ENCODE results near the gene GNAI2. TPM values are rescaled to one million over a fixed set of nuclear protein-coding genes. Genes with fewer than 3 reads are reported as not detected.
"Not testable (repeated sequence)": the region's sequence is repeated elsewhere in the genome, so short reads cannot be mapped to it uniquely, and the experiment has no call there.

GNAI2 gene
- polyA plus RNA-seq, 1 donor, result 118 TPM

DNA sequence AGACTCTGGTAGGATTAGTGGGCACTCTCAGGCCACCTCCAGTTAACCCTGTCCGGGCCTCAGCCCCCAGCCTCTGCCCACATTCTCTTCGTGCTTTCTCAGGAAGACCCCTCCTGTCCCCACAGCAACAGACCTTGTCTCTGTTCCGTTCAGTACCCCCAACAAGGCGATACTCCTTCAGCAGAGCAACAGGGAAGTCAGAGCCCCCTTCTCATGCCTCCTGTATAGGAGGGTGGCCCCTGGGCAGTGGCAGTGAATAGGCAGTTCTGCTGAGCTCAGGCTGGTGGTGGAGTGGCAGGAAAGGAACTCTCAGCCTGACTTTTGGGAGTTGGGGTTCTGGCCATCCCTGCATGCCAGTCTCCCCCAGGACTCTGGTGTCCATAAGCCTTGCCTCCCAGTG, 33.5 kb downstream of the GNAI2 start:
- peaks cover 89% of the 10 kb centered on the region for H3K4me1 ChIP-seq (ENCODE audit: control insufficient read depth, insufficient read depth, low read length)
- peak overlapping the region; percentile 75 for H3K4me3 ChIP-seq (ENCODE audit: low read length)
- H3K27ac ChIP-seq (ENCODE audit: low read length), result peak overlapping the region; percentile 98
- no peak for DNase-seq
- 40% methylated on average over 1 of the region's 4 CpGs for WGBS (ENCODE audit: insufficient coverage, low lambda C conversion rate)
- peaks cover 11% of the 10 kb centered on the region for H3K36me3 ChIP-seq (ENCODE audit: control insufficient read depth, insufficient read depth, low read length)
- peaks cover 6% of the 10 kb centered on the region for H3K9me3 ChIP-seq (ENCODE audit: control insufficient read depth, low read depth, low read length)
- H3K27me3 ChIP-seq (ENCODE audit: control insufficient read depth, insufficient read depth, low read length), result peaks cover 11% of the 10 kb centered on the region

GRCh38 chr3:50269977-50270413, 34.0 kb downstream of the GNAI2 start:
- Histone ChIP-seq H3K27me3 (ENCODE audit: control insufficient read depth, insufficient read depth, low read length) (peaks cover 15% of the 10 kb centered on the region), H3K36me3 (ENCODE audit: control insufficient read depth, insufficient read depth, low read length) (peaks cover 15% of the 10 kb centered on the region), H3K27ac (ENCODE audit: low read length) (peak overlapping the region; percentile 98), H3K4me3 (ENCODE audit: low read length) (peak overlapping the region; percentile 75), H3K9me3 (ENCODE audit: control insufficient read depth, low read depth, low read length) (peaks cover 6% of the 10 kb centered on the region), H3K4me1 (ENCODE audit: control insufficient read depth, insufficient read depth, low read length) (peaks cover 84% of the 10 kb centered on the region)
- whole genome bisulfite sequencing (ENCODE audit: insufficient coverage, low lambda C conversion rate), result no CpG with 5 or more reads among the region's 8 CpGs
- DNase-seq, result peak in 1 of 2 donors; percentile 45

DNA sequence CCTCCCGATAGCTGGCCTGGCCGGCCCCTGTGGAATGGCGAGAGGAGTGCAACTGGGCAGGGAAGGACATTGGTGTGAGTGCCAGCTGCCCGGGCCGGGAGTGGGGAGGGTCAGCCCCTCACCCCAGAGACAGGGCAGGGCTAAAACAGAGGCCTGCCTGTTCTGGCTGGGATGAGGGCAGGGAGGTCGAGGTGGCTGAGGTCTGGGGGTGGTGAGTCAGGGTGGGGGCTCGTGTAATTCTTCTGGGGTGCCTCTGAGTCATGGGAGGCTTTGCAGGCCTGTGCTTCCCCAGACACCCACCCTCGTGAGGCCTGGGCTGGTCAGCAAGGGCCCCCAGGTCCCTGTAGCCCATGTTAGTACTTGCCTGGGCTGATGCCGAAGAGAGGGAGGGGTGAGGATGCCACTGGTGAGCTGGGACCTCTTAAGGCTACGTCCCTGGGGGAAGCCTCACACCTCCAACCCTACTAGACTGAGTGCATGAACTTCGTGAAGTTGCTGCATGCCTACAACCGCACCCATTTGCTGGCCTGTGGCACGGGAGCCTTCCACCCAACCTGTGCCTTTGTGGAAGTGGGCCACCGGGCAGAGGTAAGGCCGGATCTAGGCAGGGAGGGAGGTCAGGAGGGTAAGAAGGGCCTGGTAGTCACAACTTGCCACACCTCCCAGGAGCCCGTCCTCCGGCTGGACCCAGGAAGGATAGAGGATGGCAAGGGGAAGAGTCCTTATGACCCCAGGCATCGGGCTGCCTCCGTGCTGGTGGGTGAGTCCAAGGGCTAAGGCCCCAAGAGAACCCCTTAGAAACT, 34.6 kb downstream of the GNAI2 start:
- Histone ChIP-seq H3K27me3 (ENCODE audit: control insufficient read depth, insufficient read depth, low read length) (peaks cover 22% of the 10 kb centered on the region), H3K9me3 (ENCODE audit: control insufficient read depth, low read depth, low read length) (peaks cover 8% of the 10 kb centered on the region), H3K4me1 (ENCODE audit: control insufficient read depth, insufficient read depth, low read length) (peaks cover 78% of the 10 kb centered on the region), H3K36me3 (ENCODE audit: control insufficient read depth, insufficient read depth, low read length) (peaks cover 21% of the 10 kb centered on the region), H3K4me3 (ENCODE audit: low read length) (peak overlapping the region; percentile 75), H3K27ac (ENCODE audit: low read length) (peak overlapping the region; percentile 98)
- no CpG with 5 or more reads among the region's 19 CpGs for WGBS (ENCODE audit: insufficient coverage, low lambda C conversion rate)
- DNase-seq, result peak in 1 of 2 donors; percentile 41

DNA sequence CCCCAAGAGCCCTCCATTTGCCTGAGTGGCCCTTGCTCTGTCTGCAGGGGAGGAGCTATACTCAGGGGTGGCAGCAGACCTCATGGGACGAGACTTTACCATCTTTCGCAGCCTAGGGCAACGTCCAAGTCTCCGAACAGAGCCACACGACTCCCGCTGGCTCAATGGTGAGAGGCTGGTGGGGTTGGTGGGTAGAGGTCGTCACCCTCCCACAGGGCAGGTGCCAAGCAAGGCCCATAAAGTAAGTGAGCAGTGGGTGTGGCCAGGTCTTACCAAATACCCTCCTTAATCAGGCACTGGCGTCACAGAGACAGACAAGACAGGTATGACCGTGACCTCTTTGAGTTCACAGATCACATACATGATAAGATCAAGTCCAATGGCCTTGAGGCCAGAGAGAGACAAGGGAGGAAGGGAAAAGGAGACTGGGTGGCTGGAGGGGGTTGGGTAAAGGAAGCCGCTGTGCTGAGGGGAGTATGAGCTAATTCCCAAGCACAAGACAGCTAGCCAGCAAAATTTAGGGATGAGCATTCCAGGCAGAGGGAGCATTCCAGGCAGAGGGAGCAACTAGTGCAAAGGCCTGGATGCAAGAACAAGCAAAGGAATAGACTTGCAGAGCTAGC, 35.4 kb downstream of the GNAI2 start:
- H3K36me3 ChIP-seq (ENCODE audit: control insufficient read depth, insufficient read depth, low read length), result peaks cover 25% of the 10 kb centered on the region
- peak; percentile 91 to 93 for DNase-seq

DNA sequence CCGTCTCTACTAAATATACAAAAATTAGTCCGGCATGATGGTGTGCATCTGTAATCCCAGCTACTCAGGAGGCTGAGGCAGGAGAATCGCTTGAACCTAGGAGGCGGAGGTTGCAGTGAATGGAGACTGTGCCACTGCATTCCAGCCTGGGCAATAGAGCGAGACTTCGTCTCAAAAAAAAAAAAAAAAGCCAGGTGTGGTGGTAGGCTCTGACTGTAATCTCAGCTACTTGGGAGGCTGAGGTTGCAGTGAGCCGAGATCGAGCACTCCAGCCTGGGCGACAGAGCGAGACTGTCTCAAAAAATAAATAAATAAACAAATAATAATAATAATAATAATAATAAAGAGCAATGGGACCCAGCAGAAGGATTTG, 36.5 kb downstream of the GNAI2 start:
- H3K4me3 ChIP-seq (ENCODE audit: low read length); H3K27ac ChIP-seq (ENCODE audit: low read length); DNase-seq: not testable (repeated sequence)
- Histone ChIP-seq H3K36me3 (ENCODE audit: control insufficient read depth, insufficient read depth, low read length) (peaks cover 33% of the 10 kb centered on the region), H3K9me3 (ENCODE audit: control insufficient read depth, low read depth, low read length) (peaks cover 13% of the 10 kb centered on the region), H3K27me3 (ENCODE audit: control insufficient read depth, insufficient read depth, low read length) (peaks cover 33% of the 10 kb centered on the region), H3K4me1 (ENCODE audit: control insufficient read depth, insufficient read depth, low read length) (peaks cover 59% of the 10 kb centered on the region)
- 100% methylated on average over 2 of the region's 10 CpGs for WGBS (ENCODE audit: insufficient coverage, low lambda C conversion rate)

More for the DNA sequence above, 35.4 kb downstream of the GNAI2 start:
- Histone ChIP-seq H3K4me1 (ENCODE audit: control insufficient read depth, insufficient read depth, low read length) (peaks cover 70% of the 10 kb centered on the region), H3K4me3 (ENCODE audit: low read length) (peak overlapping the region; percentile 75), H3K27me3 (ENCODE audit: control insufficient read depth, insufficient read depth, low read length) (peaks cover 28% of the 10 kb centered on the region), H3K9me3 (ENCODE audit: control insufficient read depth, low read depth, low read length) (peaks cover 10% of the 10 kb centered on the region), H3K27ac (ENCODE audit: low read length) (peak overlapping the region; percentile 98)
- no CpG with 5 or more reads among the region's 10 CpGs for WGBS (ENCODE audit: insufficient coverage, low lambda C conversion rate)

GRCh38 chr3:50272911-50273688, 37.1 kb downstream of the GNAI2 start:
- Histone ChIP-seq H3K36me3 (ENCODE audit: control insufficient read depth, insufficient read depth, low read length) (peaks cover 36% of the 10 kb centered on the region), H3K4me3 (ENCODE audit: low read length) (peak overlapping the region; percentile 7), H3K4me1 (ENCODE audit: control insufficient read depth, insufficient read depth, low read length) (peaks cover 54% of the 10 kb centered on the region), H3K27me3 (ENCODE audit: control insufficient read depth, insufficient read depth, low read length) (peaks cover 33% of the 10 kb centered on the region), H3K27ac (ENCODE audit: low read length) (no peak overlapping the region), H3K9me3 (ENCODE audit: control insufficient read depth, low read depth, low read length) (peaks cover 13% of the 10 kb centered on the region)
- no CpG with 5 or more reads among the region's 61 CpGs for WGBS (ENCODE audit: insufficient coverage, low lambda C conversion rate)
- DNase-seq, result peak; percentile 80

DNA sequence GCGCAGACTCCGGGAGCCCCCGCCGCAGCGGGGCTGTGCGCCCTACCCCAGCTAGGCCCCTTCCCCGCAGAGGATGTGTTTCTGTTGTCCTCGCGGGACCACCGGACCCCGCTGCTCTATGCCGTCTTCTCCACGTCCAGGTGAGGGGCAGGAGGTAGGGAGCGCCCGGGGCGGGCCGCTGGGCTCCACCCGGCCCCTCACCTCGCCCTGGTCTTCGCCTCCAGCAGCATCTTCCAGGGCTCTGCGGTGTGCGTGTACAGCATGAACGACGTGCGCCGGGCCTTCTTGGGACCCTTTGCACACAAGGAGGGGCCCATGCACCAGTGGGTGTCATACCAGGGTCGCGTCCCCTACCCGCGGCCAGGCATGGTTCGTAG, 37.7 kb downstream of the GNAI2 start:
- Histone ChIP-seq H3K4me1 (ENCODE audit: control insufficient read depth, insufficient read depth, low read length) (peaks cover 48% of the 10 kb centered on the region), H3K9me3 (ENCODE audit: control insufficient read depth, low read depth, low read length) (peaks cover 13% of the 10 kb centered on the region)

DNA sequence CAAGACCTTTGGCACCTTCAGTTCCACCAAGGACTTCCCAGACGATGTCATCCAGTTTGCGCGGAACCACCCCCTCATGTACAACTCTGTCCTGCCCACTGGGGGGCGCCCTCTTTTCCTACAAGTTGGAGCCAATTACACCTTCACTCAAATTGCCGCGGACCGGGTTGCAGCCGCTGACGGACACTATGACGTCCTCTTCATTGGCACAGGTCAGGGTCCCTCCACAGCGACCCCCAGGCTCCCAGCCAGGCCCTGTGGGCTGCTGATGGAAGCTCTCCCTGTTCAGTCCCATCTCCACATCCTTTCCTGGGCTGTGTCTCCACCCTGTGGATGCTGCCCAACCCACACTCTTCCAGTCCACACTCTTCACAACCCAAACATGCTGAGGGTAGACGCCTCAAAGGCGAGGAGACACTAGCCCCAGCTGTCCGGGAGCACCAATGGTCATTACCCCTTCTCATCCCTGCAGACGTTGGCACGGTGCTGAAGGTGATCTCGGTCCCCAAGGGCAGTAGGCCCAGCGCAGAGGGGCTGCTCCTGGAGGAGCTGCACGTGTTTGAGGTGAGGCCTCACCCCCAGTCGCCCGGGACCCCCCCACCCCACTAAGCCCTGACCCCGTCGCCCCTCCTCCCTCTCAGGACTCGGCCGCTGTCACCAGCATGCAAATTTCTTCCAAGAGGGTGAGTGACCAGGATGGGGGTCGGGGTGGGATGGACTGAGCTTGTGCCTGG, 38.5 kb downstream of the GNAI2 start:
- Histone ChIP-seq H3K36me3 (ENCODE audit: control insufficient read depth, insufficient read depth, low read length) (peaks cover 41% of the 10 kb centered on the region), H3K27ac (ENCODE audit: low read length) (no peak overlapping the region), H3K4me1 (ENCODE audit: control insufficient read depth, insufficient read depth, low read length) (peaks cover 42% of the 10 kb centered on the region), H3K4me3 (ENCODE audit: low read length) (no peak overlapping the region), H3K9me3 (ENCODE audit: control insufficient read depth, low read depth, low read length) (peaks cover 13% of the 10 kb centered on the region), H3K27me3 (ENCODE audit: control insufficient read depth, insufficient read depth, low read length) (peaks cover 33% of the 10 kb centered on the region)
- 47% methylated on average over 5 of the region's 26 CpGs for WGBS (ENCODE audit: insufficient coverage, low lambda C conversion rate)
- DNase-seq, result peak; percentile 63 to 71

More for the DNA sequence above, 37.7 kb downstream of the GNAI2 start:
- WGBS (ENCODE audit: insufficient coverage, low lambda C conversion rate), result no CpG with 5 or more reads among the region's 31 CpGs
- peaks cover 40% of the 10 kb centered on the region for H3K36me3 ChIP-seq (ENCODE audit: control insufficient read depth, insufficient read depth, low read length)
- no peak overlapping the region for H3K4me3 ChIP-seq (ENCODE audit: low read length)
- DNase-seq, result no peak
- H3K27ac ChIP-seq (ENCODE audit: low read length), result no peak overlapping the region
- peaks cover 33% of the 10 kb centered on the region for H3K27me3 ChIP-seq (ENCODE audit: control insufficient read depth, insufficient read depth, low read length)

GRCh38 chr3:50275141-50275995, 39.4 kb downstream of the GNAI2 start:
- Histone ChIP-seq H3K27ac (ENCODE audit: low read length) (no peak overlapping the region), H3K36me3 (ENCODE audit: control insufficient read depth, insufficient read depth, low read length) (peaks cover 41% of the 10 kb centered on the region)
- no peak for DNase-seq

More at GRCh38 chr3:50275141-50275995, 39.4 kb downstream of the GNAI2 start:
- H3K9me3 ChIP-seq (ENCODE audit: control insufficient read depth, low read depth, low read length), result peaks cover 13% of the 10 kb centered on the region
- H3K27me3 ChIP-seq (ENCODE audit: control insufficient read depth, insufficient read depth, low read length), result peaks cover 33% of the 10 kb centered on the region
- H3K4me3 ChIP-seq (ENCODE audit: low read length), result no peak overlapping the region
- H3K4me1 ChIP-seq (ENCODE audit: control insufficient read depth, insufficient read depth, low read length), result peaks cover 38% of the 10 kb centered on the region
- WGBS (ENCODE audit: insufficient coverage, low lambda C conversion rate), result no CpG with 5 or more reads among the region's 65 CpGs

All from large intestine (tissue), 3 donors.